DMS153 treated with DMSO at 0.1 percent for 48 hours (cell line): ENCODE results near the gene MTAP.

Experiments
- DNase-seq: peaks from one replicate; lab custom pipeline; 2025; ENCODE audit not compliant: unreplicated experiment; lab: John Stamatoyannopoulos, UW

The MTAP gene

DNA sequence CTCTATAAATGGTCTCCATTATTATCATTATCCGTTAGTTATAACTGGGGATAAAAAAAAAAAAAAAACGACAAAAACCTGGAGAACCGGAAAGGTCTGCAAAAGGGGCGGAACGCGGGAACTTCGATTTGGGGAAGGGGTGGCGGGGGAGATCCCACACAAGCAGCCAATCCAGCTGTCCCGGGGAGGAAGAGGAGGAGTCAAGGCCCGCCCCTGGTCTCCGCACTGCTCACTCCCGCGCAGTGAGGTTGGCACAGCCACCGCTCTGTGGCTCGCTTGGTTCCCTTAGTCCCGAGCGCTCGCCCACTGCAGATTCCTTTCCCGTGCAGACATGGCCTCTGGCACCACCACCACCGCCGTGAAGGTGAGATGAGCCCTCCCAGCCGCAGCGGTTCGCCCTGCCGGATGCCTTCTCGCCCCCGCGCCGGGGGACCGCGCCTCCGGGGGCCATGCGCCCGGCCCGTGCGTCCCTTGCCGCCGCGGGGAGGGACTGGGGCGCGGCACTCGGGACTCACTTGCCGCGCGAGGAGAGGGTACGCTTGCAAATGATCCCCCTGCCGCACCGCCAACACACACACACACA lies at the start of gene MTAP:
Gene MTAP (plus strand): TSS at position 219 of the 583 bp plus-strand sequence. CDS start 113 bp downstream, at position 332.
- DNase-seq = peak; percentile 83

GRCh38 chr9:21753523-21753922 lies 48.9 kb upstream of the MTAP start:
- no peak for DNase-seq

- no peak for DNase-seq
Observed at GRCh38 chr9:21754741-21755140, 47.7 kb upstream of the MTAP start.

DNA sequence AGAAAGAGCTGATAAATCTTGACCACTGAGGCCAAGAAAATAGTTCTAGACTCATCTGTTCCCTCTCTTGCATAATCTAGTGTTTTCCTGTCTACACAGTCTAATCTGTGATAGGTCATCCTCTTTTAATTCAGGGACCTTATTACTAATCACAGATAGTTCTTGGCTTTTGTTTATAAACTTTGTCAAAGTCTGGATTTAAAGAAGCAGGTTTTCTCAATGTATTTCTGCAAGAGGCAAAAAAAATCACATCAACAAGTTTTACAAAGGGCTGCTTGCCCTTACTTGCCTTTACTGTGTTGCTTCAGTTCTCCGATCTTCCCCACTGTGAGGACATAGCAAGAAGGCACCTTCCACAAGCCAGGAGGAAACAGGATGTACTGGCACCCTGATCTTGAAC lies 43.9 kb upstream of the MTAP start:
- DNase-seq = no peak

- DNase-seq = no peak
Observed at GRCh38 chr9:21761309-21761901, 41.0 kb upstream of the MTAP start.

- DNase-seq = no peak
Observed at GRCh38 chr9:21762064-21762463, 40.4 kb upstream of the MTAP start.

DNA sequence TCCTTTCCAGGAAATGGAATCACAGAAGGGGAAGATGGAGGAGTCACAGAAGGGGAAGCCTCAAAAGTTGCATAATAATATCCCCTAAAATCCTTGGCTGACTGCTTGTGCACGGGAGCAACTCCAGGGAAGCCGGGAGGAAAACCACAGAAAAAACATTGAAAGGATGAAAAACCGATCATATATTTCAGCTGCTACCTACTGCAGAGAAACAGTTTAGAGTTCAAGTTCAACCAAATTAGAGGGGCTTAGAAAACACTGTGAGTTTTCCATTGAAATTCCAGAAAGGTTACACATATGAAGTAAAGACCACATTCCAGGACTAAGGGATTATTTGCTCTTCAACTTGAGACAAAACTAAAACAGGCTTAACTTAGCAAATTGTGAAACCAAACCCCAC lies 37.6 kb upstream of the MTAP start:
- no peak for DNase-seq

DNA sequence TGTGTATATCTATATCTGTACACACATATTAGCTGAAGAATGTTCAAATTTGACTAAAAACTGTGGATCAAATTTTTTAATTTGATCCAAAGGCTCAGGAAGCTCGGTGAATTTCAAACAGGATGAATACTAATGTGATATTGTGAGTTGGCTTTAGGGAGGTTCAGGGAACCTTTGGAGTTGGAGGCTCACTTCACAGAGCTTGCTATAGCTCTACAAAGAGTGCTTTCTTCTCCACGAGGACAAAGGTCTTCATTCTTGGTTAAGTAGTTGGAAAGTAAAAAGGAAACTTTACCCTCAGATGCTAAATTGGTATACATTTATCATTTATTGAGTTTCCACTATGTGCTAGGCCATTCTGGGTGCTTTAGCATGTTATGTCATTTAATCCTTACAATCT lies 36.3 kb upstream of the MTAP start:
- DNase-seq = no peak

- DNase-seq = no peak
Observed at GRCh38 chr9:21770871-21771560, 31.4 kb upstream of the MTAP start.

DNA sequence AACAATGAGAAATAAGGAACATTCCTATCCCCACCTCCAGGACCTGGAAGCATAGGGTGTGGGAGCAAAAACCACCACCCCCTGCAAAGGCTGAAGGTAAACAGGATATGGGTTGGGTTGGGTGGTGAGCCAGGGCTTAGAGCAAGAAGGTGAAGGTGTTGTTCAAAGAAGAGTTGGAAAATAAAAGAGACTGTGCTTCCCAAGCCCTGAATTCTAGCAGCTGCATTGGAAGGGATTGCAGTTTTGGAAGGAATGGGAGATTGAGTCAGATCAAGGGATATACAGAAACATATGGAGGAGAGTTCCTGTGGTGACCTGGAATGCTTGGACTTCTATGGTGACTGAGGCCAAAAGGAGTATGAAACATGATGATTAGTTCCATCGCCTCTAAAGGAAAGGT lies 24.7 kb upstream of the MTAP start:
- no peak for DNase-seq

DNA sequence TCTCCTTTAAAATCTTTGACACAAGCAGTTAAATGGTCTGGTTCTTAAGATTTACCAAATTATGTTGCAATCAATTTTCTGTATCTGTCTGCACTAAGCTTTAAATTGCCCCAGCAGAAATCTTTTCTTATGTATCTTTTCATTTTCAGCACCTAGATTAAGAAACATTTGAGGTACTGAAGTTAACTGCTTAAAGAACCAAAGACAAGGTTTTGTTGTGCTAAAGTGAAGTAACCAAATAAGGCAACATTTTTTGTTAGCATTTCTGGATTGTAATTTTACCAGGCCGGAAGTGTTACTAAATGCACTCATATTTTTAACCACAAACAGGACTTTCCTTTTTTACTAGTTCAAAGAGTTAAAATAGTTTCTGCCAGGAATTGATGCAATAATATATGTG lies 24.1 kb upstream of the MTAP start:
- no peak for DNase-seq

GRCh38 chr9:21779397-21779796 lies 23.0 kb upstream of the MTAP start:
- DNase-seq = no peak

DNA sequence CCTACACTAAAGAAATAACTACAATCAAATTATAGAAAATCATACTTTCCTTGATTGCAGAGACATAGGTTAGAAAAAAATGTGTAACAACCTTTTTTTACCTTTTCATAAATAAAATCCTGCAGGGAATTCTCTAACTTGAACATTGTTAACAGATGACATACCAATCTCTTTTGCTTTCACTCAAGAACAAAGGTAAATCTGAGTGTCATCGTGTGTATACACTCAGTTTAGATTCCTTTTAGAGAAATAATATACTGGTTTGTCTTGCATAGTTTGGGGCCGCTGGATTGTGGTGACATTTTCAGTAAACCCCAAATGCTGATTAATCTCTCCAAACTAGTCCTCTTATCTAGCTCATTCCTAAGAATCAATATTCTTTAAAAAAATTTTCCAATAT lies 20.8 kb upstream of the MTAP start:
- no peak for DNase-seq

GRCh38 chr9:21782205-21782604 lies 20.2 kb upstream of the MTAP start:
- DNase-seq = no peak

GRCh38 chr9:21788752-21789151 lies 13.7 kb upstream of the MTAP start:
- DNase-seq = no peak

GRCh38 chr9:21789541-21790037 lies 12.8 kb upstream of the MTAP start:
- peak; percentile 81 for DNase-seq

DNA sequence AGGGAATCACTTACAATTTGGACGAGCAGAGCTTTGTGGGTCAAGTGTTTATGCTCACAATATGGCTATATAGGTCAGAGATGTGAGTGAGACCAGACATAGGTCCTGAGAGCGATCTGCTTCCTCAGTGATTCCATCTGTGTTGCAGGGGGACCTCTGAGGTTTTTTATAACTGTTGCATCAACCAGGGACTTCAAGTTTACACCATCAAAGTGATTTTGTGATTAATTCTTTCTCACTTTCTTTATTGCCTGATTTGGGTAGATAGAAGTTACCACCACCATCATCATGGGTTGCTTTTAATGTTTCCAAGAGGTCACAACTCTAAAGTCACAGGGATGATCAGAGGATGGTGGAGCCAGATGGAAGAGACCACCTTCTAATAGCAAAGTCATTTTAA lies 7.0 kb upstream of the MTAP start:
- DNase-seq = no peak

- no peak for DNase-seq
Observed at GRCh38 chr9:21796768-21797167, 5.7 kb upstream of the MTAP start.

DNA sequence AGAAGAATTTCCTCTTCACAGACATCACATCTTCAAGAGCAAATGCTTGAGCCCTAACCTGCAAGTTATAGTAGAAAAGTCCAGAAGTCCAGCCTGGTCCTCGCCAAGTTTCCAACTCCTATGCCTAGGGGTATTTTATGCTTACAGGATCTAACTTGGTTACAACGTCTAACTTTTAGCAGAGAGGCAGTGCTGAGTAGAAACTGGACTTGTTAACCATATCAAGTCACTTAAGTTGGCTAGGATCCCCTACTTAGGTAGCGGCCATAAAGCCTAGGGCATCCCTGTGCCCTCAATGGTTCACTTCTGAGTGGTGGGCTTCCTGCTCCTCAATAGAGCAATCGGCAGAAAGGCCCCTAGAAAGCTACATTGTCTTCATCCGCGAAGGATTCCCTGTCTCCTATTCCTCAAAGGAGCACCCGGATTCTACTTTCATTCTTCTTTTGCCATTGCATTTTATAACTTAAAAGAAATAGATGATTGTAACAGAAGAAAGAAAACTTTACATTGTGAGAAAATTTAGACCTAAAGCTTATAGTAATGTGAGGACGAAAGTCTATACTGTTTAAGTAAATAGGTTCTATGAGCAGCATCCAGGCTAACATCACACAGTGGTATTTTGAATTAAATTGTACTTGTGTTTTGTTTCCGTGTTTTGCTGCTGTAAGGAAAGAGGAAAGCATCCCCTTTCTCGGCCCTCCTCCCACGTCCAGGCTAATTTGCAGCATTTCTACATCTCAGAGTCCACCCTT lies 1.3 kb upstream of the MTAP start:
- no peak for DNase-seq

DNA sequence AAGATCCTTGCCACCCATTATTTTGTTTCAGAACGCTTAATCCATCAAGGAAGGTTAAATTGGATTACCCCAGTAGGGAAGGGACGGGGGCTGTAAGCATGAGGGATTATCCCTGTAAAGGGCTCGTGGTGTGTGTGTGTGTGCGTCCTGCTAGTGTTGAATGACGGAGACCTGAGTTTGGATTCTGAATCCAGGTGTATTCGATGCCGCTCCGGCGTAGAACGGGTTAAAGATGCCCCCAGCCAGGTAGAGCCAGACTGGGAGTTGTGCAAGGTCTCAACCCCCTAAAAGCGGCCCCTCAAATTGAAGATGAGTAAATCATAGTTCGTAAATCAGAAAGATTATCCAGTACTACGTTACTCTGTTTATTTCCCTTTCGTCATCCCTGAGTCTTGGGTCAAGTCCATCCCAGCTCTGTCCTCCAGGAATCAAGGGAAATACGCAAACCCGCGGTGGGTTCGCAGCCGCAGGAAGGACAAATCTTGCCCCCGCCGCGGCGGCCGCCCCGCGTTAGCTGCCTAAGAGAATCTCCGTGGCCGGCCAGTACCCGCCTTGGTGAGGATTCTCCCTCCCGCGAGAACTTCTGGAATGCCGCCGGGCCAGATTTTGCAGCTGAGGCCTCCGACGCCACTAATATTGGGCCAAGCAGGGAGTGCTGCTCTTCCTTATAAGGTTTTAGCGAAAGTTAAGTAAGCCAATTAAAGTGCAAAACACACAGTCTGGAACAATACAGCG lies 586 bp upstream of the MTAP start:
- peak; percentile 67 for DNase-seq

DNA sequence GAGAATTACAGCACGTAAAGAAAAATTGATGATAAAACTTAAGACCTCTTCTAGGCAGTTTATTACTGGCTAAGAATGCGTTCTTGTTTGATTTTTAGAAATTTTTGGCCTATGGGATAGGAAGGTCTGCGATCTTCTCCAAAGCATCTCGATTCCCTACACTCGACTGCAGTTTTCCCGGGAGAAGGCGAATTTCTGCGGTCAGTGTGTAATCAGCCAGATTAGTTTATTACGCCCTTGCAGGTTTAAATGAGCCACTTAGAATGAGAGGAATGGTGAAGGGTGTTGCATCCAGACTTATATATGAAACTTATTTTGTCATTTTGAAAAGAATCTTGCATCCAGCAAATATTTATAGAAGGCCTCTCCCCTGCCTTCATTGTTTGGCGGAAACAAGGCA lies 1.2 kb downstream of the MTAP start:
- DNase-seq = no peak
